ENCODE measurements around the gene DNAI2. TPM values are rescaled to one million over a fixed set of nuclear protein-coding genes. Genes with fewer than 3 reads are reported as not detected.
"Not testable (repeated sequence)": the region's sequence is repeated elsewhere in the genome, so short reads cannot be mapped to it uniquely, and the experiment has no call there.

DNAI2 gene
- total RNA-seq, 1 experiment from 2014 or later: not detected

DNA sequence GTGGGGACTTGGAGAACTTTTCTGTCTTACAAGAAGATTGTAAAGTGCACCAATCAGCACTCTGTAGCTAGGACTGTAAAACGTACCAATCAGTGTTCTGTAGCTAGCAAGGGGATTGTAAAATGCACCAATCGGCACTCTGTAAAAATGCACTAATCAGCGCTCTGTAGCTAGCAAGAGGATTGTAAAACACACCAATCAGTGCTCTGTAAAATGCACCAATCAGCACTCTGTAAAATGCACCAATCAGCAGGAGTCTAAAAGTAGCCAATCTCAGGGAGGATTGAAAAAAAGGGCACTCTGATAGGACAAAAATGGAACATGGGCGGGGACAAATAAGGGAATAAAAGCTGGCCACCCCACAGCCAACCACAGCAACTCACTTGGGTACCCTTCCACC is 7.0 kb upstream of the DNAI2 start:
- H3K4me2 ChIP-seq (ENCODE audit: low read length): not testable (repeated sequence)

DNA sequence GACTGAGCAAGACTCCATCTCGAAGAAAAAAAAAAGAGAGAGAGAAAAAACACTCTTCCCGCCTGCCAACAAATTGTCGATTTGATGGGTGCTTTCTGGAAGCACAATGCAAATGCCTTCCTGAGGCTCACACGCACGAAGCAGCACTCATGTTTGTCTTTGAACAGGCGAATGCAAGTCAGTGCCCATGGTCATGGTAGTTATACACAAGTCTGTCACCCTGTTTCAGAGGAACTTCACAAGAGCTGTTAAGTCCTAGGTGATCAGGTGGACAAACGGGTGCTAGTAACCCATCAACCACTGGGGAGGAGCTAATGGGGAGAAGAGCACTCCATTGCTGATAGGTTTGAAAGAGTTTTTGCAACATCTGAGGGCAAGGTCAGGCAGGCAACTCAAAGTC is 6.5 kb upstream of the DNAI2 start:
- no peak for TF ChIP-seq EGR1 (IDR thresholded peaks at IDR 0.05; ENCODE audit: low read depth)
- no peak for TF ChIP-seq CEBPB (IDR thresholded peaks at IDR 0.05; ENCODE audit: low read depth)
- TF ChIP-seq SRF (IDR thresholded peaks at IDR 0.05; ENCODE audit: low read depth): no peak
- TF ChIP-seq, protein P1, sequence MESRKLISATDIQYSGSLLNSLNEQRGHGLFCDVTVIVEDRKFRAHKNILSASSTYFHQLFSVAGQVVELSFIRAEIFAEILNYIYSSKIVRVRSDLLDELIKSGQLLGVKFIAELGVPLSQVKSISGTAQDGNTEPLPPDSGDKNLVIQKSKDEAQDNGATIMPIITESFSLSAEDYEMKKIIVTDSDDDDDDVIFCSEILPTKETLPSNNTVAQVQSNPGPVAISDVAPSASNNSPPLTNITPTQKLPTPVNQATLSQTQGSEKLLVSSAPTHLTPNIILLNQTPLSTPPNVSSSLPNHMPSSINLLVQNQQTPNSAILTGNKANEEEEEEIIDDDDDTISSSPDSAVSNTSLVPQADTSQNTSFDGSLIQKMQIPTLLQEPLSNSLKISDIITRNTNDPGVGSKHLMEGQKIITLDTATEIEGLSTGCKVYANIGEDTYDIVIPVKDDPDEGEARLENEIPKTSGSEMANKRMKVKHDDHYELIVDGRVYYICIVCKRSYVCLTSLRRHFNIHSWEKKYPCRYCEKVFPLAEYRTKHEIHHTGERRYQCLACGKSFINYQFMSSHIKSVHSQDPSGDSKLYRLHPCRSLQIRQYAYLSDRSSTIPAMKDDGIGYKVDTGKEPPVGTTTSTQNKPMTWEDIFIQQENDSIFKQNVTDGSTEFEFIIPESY (IDR thresholded peaks at IDR 0.05; ENCODE audit: extremely low read depth, insufficient replicate concordance, low read length): no peak
- TF ChIP-seq RAD21 (IDR thresholded peaks at IDR 0.05; ENCODE audit: low read depth): no peak
- no peak for TF ChIP-seq CBX3 (IDR thresholded peaks at IDR 0.05; ENCODE audit: low read depth)
- TF ChIP-seq EZH2phosphoT487 (IDR thresholded peaks at IDR 0.05; ENCODE audit: borderline replicate concordance): no peak
- TF ChIP-seq JUND (IDR thresholded peaks at IDR 0.05): no peak
- TF ChIP-seq, protein P2, sequence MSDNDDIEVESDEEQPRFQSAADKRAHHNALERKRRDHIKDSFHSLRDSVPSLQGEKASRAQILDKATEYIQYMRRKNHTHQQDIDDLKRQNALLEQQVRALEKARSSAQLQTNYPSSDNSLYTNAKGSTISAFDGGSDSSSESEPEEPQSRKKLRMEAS (IDR thresholded peaks at IDR 0.05): no peak
- Histone ChIP-seq H2AFZ (ENCODE audit: low read depth, low read length, poor library complexity, severe bottlenecking) (no peak overlapping the region), H3K9me2 (ENCODE audit: insufficient read depth) (no peaks in the 10 kb centered on the region), H3K27ac (ENCODE audit: low read depth, low read length) (no peak overlapping the region), H3K4me3 (replicated peaks in 1 of 2; ENCODE audit: low read depth in 1 of 2, low read length in 2 of 2) (no peak overlapping the region), H3K27me3 (ENCODE audit: insufficient read depth, low read length) (no peaks in the 10 kb centered on the region), H3K4me1 (ENCODE audit: control insufficient read depth in 1 of 2, insufficient read depth in 2 of 2, low read length in 2 of 2) (no peaks in the 10 kb centered on the region), H3K9ac (ENCODE audit: low read length) (no peak overlapping the region), H4K20me1 (ENCODE audit: insufficient read depth) (no peaks in the 10 kb centered on the region), H3K36me3 (ENCODE audit: control insufficient read depth in 1 of 2, insufficient read depth in 2 of 2, low read length in 2 of 2) (no peaks in the 10 kb centered on the region), H3K4me2 (ENCODE audit: low read length) (no peak overlapping the region), H3K9me3 (ENCODE audit: control insufficient read depth in 1 of 2, insufficient read depth in 1 of 2, low read depth in 1 of 2, low read length in 2 of 2) (no peaks in the 10 kb centered on the region), H3K79me2 (ENCODE audit: insufficient read depth, low read length) (no peaks in the 10 kb centered on the region)
- ATAC-seq: no peak
- no peak for DNase-seq (ENCODE audit: low read depth, low spot score)
- ChIA-PET POLR2A (no interaction called here), CTCF (no interaction called here), RAD21 (ENCODE audit: low non-redundant PET in 1 of 2, low total read pairs in 2 of 2, uncharacterized antibody in 2 of 2, unreplicated experiment in 2 of 2) (no interaction called here)
- intact Hi-C loops (cut with micrococcal nuclease): no loop called here
- BruUV-seq (replicated peaks): no TSS peak

More for the DNA sequence above, 7.0 kb upstream of the DNAI2 start:
- H3K4me1 ChIP-seq (ENCODE audit: control insufficient read depth in 1 of 2, insufficient read depth in 2 of 2, low read length in 2 of 2); H2AFZ ChIP-seq (ENCODE audit: low read depth, low read length, poor library complexity, severe bottlenecking); RAD21 ChIA-PET (ENCODE audit: low non-redundant PET in 1 of 2, low total read pairs in 2 of 2, uncharacterized antibody in 2 of 2, unreplicated experiment in 2 of 2); H3K27me3 ChIP-seq (ENCODE audit: insufficient read depth, low read length); H3K9me3 ChIP-seq (ENCODE audit: control insufficient read depth in 1 of 2, insufficient read depth in 1 of 2, low read depth in 1 of 2, low read length in 2 of 2); H3K36me3 ChIP-seq (ENCODE audit: control insufficient read depth in 1 of 2, insufficient read depth in 2 of 2, low read length in 2 of 2); POLR2A ChIA-PET; ATAC-seq; H3K4me3 ChIP-seq (replicated peaks in 1 of 2; ENCODE audit: low read depth in 1 of 2, low read length in 2 of 2); intact Hi-C loops (cut with micrococcal nuclease); H3K79me2 ChIP-seq (ENCODE audit: insufficient read depth, low read length); H4K20me1 ChIP-seq (ENCODE audit: insufficient read depth); BruUV-seq (replicated peaks); H3K9ac ChIP-seq (ENCODE audit: low read length); CTCF ChIA-PET; DNase-seq (ENCODE audit: low read depth, low spot score); H3K9me2 ChIP-seq (ENCODE audit: insufficient read depth); H3K27ac ChIP-seq (ENCODE audit: low read depth, low read length): not testable (repeated sequence)

Measured in HCT116 (cell line).